Measurements from ENCODE around the gene CTBP2. TPM values are rescaled to one million over a fixed set of nuclear protein-coding genes. Genes with fewer than 3 reads are reported as not detected.
"Not testable (repeated sequence)": the region's sequence is repeated elsewhere in the genome, so short reads cannot be mapped to it uniquely, and the experiment has no call there.

The CTBP2 gene
- total RNA-seq, 1 donor from 2014 or later, result 83.2 TPM

GRCh38 chr10:125158601-125159485 is 1.5 kb downstream of the CTBP2 start:
- no peak for DNase-seq (ENCODE audit: extremely low read depth, low read depth, low spot score)

GRCh38 chr10:125158275-125158600 is 2.1 kb downstream of the CTBP2 start:
- no peak for DNase-seq (ENCODE audit: extremely low read depth, low read depth, low spot score)

GRCh38 chr10:125157505-125157904 is 2.9 kb downstream of the CTBP2 start:
- DNase-seq (ENCODE audit: extremely low read depth, low read depth, low spot score), result no peak

GRCh38 chr10:125156739-125157480 is 3.5 kb downstream of the CTBP2 start:
- no peak for DNase-seq (ENCODE audit: extremely low read depth, low read depth, low spot score)

GRCh38 chr10:125156196-125156595 is 4.2 kb downstream of the CTBP2 start:
- DNase-seq (ENCODE audit: extremely low read depth, low read depth, low spot score), result no peak

- no peak for DNase-seq (ENCODE audit: extremely low read depth, low read depth, low spot score)
Observed at GRCh38 chr10:125155101-125155500, 5.3 kb downstream of the CTBP2 start.

- DNase-seq (ENCODE audit: extremely low read depth, low read depth, low spot score), result no peak
Observed at GRCh38 chr10:125154529-125154928, 5.8 kb downstream of the CTBP2 start.

GRCh38 chr10:125153703-125154490 is 6.5 kb downstream of the CTBP2 start:
- DNase-seq (ENCODE audit: extremely low read depth, low read depth, low spot score), result no peak

GRCh38 chr10:125152450-125153368 is 7.7 kb downstream of the CTBP2 start:
- DNase-seq (ENCODE audit: extremely low read depth, low read depth, low spot score), result no peak

- DNase-seq (ENCODE audit: extremely low read depth, low read depth, low spot score), result no peak
Observed at GRCh38 chr10:125151553-125152449, 8.6 kb downstream of the CTBP2 start.

GRCh38 chr10:125151170-125151552 is 9.2 kb downstream of the CTBP2 start:
- DNase-seq (ENCODE audit: extremely low read depth, low read depth, low spot score), result no peak

GRCh38 chr10:125150376-125151083 is 9.8 kb downstream of the CTBP2 start:
- not testable (repeated sequence) for DNase-seq (ENCODE audit: extremely low read depth, low read depth, low spot score)

- DNase-seq (ENCODE audit: extremely low read depth, low read depth, low spot score), result no peak
Observed at GRCh38 chr10:125149680-125150047, 10.7 kb downstream of the CTBP2 start.

GRCh38 chr10:125149036-125149679 is 11.2 kb downstream of the CTBP2 start:
- peak; percentile 60 for DNase-seq (ENCODE audit: extremely low read depth, low read depth, low spot score)

- DNase-seq (ENCODE audit: extremely low read depth, low read depth, low spot score), result no peak
Observed at GRCh38 chr10:125148528-125148927, 11.8 kb downstream of the CTBP2 start.

- DNase-seq (ENCODE audit: extremely low read depth, low read depth, low spot score), result no peak
Observed at GRCh38 chr10:125147971-125148439, 12.4 kb downstream of the CTBP2 start.

- DNase-seq (ENCODE audit: extremely low read depth, low read depth, low spot score), result no peak
Observed at GRCh38 chr10:125146791-125147579, 13.4 kb downstream of the CTBP2 start.
